ENCODE data around the gene SNX5. TPM values are rescaled to one million over a fixed set of nuclear protein-coding genes. Genes with fewer than 3 reads are reported as not detected.

SNX5 gene
- total and polyA plus RNA-seq, 5 experiments from 2014 or later, result 38.8 to 68.2 (median 56.9) TPM

- H3K27ac Mint-ChIP-seq, result no peak overlapping the region
- H3K4me1 Mint-ChIP-seq, result peaks cover 0 to 3% (median 0%) of the 10 kb centered on the region in 4 donors
- no peaks in the 10 kb centered on the region for H3K36me3 Mint-ChIP-seq
- H3K27me3 Mint-ChIP-seq, result peaks cover 8 to 26% (median 19%) of the 10 kb centered on the region in 5 donors
- no peak for ATAC-seq
- H3K9me3 Mint-ChIP-seq, result no peaks in the 10 kb centered on the region
- DNase-seq, result no peak
- POLR2A ChIA-PET, result no interaction called here
- no peak overlapping the region for H3K4me3 Mint-ChIP-seq
Observed at GRCh38 chr20:17916433-17916891, 52.1 kb downstream of the SNX5 start.

- peaks cover 15 to 33% (median 26%) of the 10 kb centered on the region in 5 donors for H3K27me3 Mint-ChIP-seq
- H3K27ac Mint-ChIP-seq, result no peak overlapping the region
- no peaks in the 10 kb centered on the region for H3K9me3 Mint-ChIP-seq
- no peak overlapping the region for H3K4me3 Mint-ChIP-seq
- no peaks in the 10 kb centered on the region for H3K36me3 Mint-ChIP-seq
- ATAC-seq (no peak), DNase-seq (no peak)
- POLR2A ChIA-PET, result no interaction called here
- peaks cover 0 to 3% (median 0%) of the 10 kb centered on the region in 4 donors for H3K4me1 Mint-ChIP-seq
Observed at GRCh38 chr20:17914957-17915356, 53.6 kb downstream of the SNX5 start.

GRCh38 chr20:17912916-17913315, 55.7 kb downstream of the SNX5 start:
- no peak overlapping the region for H3K27ac Mint-ChIP-seq
- DNase-seq (no peak), ATAC-seq (no peak)
- H3K36me3 Mint-ChIP-seq, result no peaks in the 10 kb centered on the region
- H3K4me1 Mint-ChIP-seq, result peaks cover 0 to 3% (median 0%) of the 10 kb centered on the region in 4 donors
- POLR2A ChIA-PET, result no interaction called here
- no peaks in the 10 kb centered on the region for H3K9me3 Mint-ChIP-seq
- no peak overlapping the region for H3K4me3 Mint-ChIP-seq
- H3K27me3 Mint-ChIP-seq, result peaks cover 19 to 38% (median 28%) of the 10 kb centered on the region in 5 donors

DNA sequence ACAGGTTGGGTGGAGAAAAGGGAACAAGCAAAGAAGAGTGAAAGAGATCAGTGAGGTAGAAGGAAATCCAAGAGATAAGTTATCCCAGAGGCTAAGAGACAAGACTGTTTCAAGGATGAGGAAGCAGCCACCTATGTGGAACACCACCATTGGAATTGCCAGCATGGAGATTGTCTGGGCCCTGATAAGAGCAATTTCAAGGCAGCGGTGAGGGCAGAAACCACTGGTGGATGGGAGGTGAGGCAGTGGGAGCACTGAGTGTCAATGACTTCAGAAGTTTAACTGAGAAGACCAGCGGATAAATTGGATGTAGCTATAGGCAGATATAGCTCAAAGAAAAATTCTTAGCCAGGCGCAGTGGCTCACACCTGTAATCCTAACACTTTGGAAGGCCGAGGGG, 56.7 kb downstream of the SNX5 start:
- POLR2A ChIA-PET, result no interaction called here
- ATAC-seq (no peak), DNase-seq (no peak)
- no peaks in the 10 kb centered on the region for H3K36me3 Mint-ChIP-seq
- H3K27ac Mint-ChIP-seq, result peak overlapping the region in 1 of 10 donors; percentile 43
- H3K4me3 Mint-ChIP-seq, result no peak overlapping the region
- H3K9me3 Mint-ChIP-seq, result no peaks in the 10 kb centered on the region
- peaks cover 19 to 38% (median 28%) of the 10 kb centered on the region in 5 donors for H3K27me3 Mint-ChIP-seq
- peaks cover 0 to 3% (median 0%) of the 10 kb centered on the region in 4 donors for H3K4me1 Mint-ChIP-seq

- Mint-ChIP-seq H3K9me3 (no peaks in the 10 kb centered on the region), H3K36me3 (no peaks in the 10 kb centered on the region), H3K27me3 (peaks cover 19 to 34% (median 25%) of the 10 kb centered on the region in 5 donors), H3K4me3 (no peak overlapping the region), H3K4me1 (no peaks in the 10 kb centered on the region), H3K27ac (no peak overlapping the region)
- no peak for ATAC-seq
- DNase-seq, result no peak
- POLR2A ChIA-PET, result no interaction called here
Observed at GRCh38 chr20:17910828-17911294, 57.7 kb downstream of the SNX5 start.

DNA sequence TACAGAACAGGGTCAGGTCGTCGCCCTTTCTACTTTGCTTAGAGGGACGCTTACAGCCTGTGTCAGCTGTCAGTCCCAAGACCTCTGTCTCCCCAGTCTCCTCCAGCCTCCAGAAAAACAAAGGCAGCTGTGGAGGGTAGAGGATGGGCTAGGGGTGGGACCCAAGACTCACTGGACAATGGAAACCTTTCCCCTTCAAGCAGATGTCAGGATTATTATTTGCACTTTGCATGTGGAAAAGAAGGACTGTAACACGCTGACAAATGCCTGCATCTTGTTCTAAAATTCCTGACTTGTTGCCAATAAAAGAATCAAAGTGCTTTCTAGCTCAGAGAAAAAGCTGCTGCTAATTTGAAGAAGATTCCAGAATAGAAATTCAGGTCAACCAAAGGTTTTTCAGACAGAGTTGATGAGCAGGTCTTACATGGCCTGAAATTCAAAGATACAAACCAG, 58.7 kb downstream of the SNX5 start:
- POLR2A ChIA-PET, result no interaction called here
- DNase-seq, result no peak
- no peak for ATAC-seq
- peaks cover 21 to 34% (median 25%) of the 10 kb centered on the region in 5 donors for H3K27me3 Mint-ChIP-seq
- H3K4me1 Mint-ChIP-seq, result no peaks in the 10 kb centered on the region
- no peak overlapping the region for H3K4me3 Mint-ChIP-seq
- H3K36me3 Mint-ChIP-seq, result no peaks in the 10 kb centered on the region
- H3K27ac Mint-ChIP-seq, result no peak overlapping the region
- H3K9me3 Mint-ChIP-seq, result no peaks in the 10 kb centered on the region

DNA sequence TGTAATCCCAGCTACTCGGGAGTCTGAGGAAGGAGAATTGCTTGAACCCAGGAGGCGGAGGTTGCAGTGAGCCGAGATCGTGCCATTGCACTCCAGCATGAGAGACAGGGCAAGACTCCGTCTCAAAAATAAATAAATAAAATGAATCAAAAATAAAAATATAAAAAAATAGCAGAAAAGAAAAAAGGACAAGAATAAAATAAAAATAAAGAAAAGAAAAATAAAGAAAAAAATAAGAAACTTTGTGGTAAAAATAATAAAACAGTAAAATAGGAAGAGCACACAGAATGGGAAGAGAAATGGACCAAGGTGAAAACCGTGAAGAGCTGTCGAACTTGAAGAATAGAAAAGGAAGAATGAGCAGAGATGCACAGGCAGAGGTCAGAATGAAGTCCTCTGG, 63.0 kb downstream of the SNX5 start:
- no peak for ATAC-seq
- POLR2A ChIA-PET, result interaction anchor here (0.7 kb wide), 1 partner anchor 655 kb away, joined by 3 read pairs; no protein-coding TSS in a partner anchor
- peaks cover 0 to 16% (median 0%) of the 10 kb centered on the region in 4 donors for H3K4me1 Mint-ChIP-seq
- H3K27me3 Mint-ChIP-seq, result peaks cover 5 to 15% (median 10%) of the 10 kb centered on the region in 5 donors
- no peaks in the 10 kb centered on the region for H3K36me3 Mint-ChIP-seq
- no peak overlapping the region for H3K4me3 Mint-ChIP-seq
- no peak for DNase-seq
- peak overlapping the region in 1 of 10 donors; percentile 6 for H3K27ac Mint-ChIP-seq
- H3K9me3 Mint-ChIP-seq, result no peaks in the 10 kb centered on the region

GRCh38 chr20:17904027-17904426, 64.6 kb downstream of the SNX5 start:
- Mint-ChIP-seq H3K4me1 (peaks cover 0 to 16% (median 0%) of the 10 kb centered on the region in 4 donors), H3K9me3 (no peaks in the 10 kb centered on the region), H3K4me3 (no peak overlapping the region), H3K36me3 (no peaks in the 10 kb centered on the region), H3K27ac (no peak overlapping the region), H3K27me3 (peaks cover under 1 to 15% (median 7%) of the 10 kb centered on the region in 5 donors)
- DNase-seq (no peak), ATAC-seq (no peak)
- POLR2A ChIA-PET, result no interaction called here

DNA sequence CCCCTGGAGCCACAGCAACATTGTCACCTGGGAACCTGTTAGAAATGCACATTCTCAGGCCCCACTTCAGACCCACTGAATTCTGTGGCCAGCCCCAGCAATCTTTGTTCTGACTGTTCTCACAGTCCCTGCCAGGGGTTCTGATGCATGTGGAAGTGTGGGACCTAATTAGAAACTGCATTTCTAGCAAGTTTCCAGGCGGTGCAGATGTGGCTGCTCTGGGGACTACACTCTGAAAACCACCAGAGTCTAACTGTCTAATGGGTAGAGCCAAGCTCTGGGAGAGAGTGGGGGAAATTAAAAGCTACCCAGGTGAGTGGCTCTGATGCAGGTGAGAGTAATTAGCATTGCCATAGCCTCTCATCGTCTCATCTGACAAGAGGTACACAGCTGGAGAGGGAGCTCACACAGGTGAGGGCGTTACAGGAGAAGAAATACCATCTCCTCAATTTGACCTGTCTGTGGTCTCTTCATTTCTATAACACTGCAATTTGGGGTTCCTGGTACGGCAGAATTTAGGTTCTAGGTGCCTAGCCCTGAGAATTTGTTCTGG, 66.0 kb downstream of the SNX5 start:
- H3K27ac Mint-ChIP-seq, result no peak overlapping the region
- ATAC-seq, result no peak
- POLR2A ChIA-PET, result no interaction called here
- H3K4me1 Mint-ChIP-seq, result peaks cover 0 to 20% (median 0%) of the 10 kb centered on the region in 4 donors
- no peaks in the 10 kb centered on the region for H3K9me3 Mint-ChIP-seq
- no peaks in the 10 kb centered on the region for H3K36me3 Mint-ChIP-seq
- no peak for DNase-seq
- peak overlapping the region in 1 of 10 donors; percentile 36 for H3K4me3 Mint-ChIP-seq
- H3K27me3 Mint-ChIP-seq, result peaks cover 4 to 25% (median 9%) of the 10 kb centered on the region in 5 donors

GRCh38 chr20:17901971-17902370, 66.6 kb downstream of the SNX5 start:
- H3K4me1 Mint-ChIP-seq, result peaks cover 0 to 20% (median 0%) of the 10 kb centered on the region in 4 donors
- no peaks in the 10 kb centered on the region for H3K9me3 Mint-ChIP-seq
- POLR2A ChIA-PET, result interaction anchor here (0.5 kb wide), 1 partner anchor 399 kb away, joined by 3 read pairs; no protein-coding TSS in a partner anchor
- H3K27ac Mint-ChIP-seq, result no peak overlapping the region
- ATAC-seq (no peak), DNase-seq (no peak)
- H3K36me3 Mint-ChIP-seq, result no peaks in the 10 kb centered on the region
- H3K4me3 Mint-ChIP-seq, result no peak overlapping the region
- H3K27me3 Mint-ChIP-seq, result peaks cover 7 to 31% (median 14%) of the 10 kb centered on the region in 5 donors

DNA sequence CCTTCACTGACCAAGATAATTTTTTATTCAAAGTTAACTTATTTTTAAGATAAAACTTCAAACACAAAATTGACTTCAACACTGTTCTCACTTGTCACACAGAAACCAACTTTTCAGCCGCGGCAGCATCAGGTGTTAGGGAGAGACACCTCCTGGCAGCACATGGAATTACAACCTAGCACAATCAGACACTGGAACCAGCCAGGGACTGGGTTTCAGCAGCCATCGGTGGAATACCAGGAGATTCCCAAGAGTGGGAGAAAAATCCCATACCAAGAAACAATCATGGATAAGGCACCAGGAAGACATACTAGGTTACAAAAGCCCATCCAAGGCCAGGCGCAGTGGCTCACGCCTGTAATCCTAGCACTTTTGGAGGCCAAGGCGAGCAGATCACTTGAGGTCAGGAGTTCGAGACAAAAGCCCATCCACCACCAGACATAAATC, 70.0 kb downstream of the SNX5 start:
- DNase-seq (peak; percentile 27 to 81 (median 52)), ATAC-seq (peak; percentile 68 to 70)
- Mint-ChIP-seq H3K9me3 (no peaks in the 10 kb centered on the region), H3K27me3 (peaks cover 17 to 50% (median 30%) of the 10 kb centered on the region in 5 donors), H3K36me3 (no peaks in the 10 kb centered on the region), H3K4me3 (no peak overlapping the region), H3K4me1 (peaks cover 3 to 29% (median 8%) of the 10 kb centered on the region in 4 donors), H3K27ac (peak overlapping the region in 1 of 10 donors; percentile 13)
- POLR2A ChIA-PET, result no interaction called here

GRCh38 chr20:17897566-17898307, 70.9 kb downstream of the SNX5 start:
- Mint-ChIP-seq H3K9me3 (no peaks in the 10 kb centered on the region), H3K4me1 (peaks cover 3 to 25% (median 8%) of the 10 kb centered on the region in 4 donors), H3K27me3 (peaks cover 17 to 42% (median 25%) of the 10 kb centered on the region in 5 donors), H3K27ac (no peak overlapping the region), H3K36me3 (no peaks in the 10 kb centered on the region), H3K4me3 (no peak overlapping the region)
- ATAC-seq (no peak), DNase-seq (no peak)
- POLR2A ChIA-PET, result no interaction called here

DNA sequence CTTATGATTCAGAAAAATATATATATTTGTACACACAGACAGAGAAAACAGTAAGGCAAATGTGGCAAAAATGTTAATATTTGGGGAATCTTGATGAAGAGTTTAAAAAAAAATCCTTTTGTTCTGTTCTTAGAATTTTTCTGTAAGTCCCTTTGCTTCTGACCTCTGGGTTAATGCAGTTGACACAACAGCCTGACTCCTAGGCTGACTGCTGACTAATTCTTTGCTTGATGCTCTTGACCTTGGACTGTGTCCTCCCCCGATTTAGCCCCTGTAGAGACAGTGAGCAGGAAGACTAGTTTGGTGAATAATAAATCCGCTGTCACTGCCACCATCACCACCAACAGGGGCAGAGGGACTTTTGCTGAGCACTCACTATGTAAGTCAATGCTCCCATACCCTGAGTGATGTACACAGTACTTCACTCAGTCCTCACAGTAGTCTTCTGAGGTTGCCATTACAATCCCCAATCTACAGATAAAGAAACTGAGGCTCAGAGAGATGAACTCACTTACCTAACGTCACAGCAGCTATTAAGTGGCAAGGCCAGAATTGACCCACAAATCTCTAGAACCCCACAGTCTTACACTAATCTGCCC, 71.7 kb downstream of the SNX5 start:
- POLR2A ChIA-PET, result no interaction called here
- H3K9me3 Mint-ChIP-seq, result no peaks in the 10 kb centered on the region
- peaks cover 3 to 24% (median 8%) of the 10 kb centered on the region in 4 donors for H3K4me1 Mint-ChIP-seq
- no peak overlapping the region for H3K27ac Mint-ChIP-seq
- no peaks in the 10 kb centered on the region for H3K36me3 Mint-ChIP-seq
- no peak overlapping the region for H3K4me3 Mint-ChIP-seq
- DNase-seq, result no peak
- ATAC-seq, result no peak
- peaks cover 17 to 35% (median 22%) of the 10 kb centered on the region in 5 donors for H3K27me3 Mint-ChIP-seq
